Endodermal cell (in vitro differentiated cells): Measurements from ENCODE around the gene UPP2. TPM values are rescaled to one million over a fixed set of nuclear protein-coding genes. Genes with fewer than 3 reads are reported as not detected.
A peak's percentile ranks its signal among the peaks of the same experiment; 100 is the strongest.

Source experiments
- DNase-seq: peaks from one replicate; pipeline ENCODE4 v3.0.0-alpha.2; 2017
- H3K27ac ChIP-seq: 2 replicates; pipeline ENCODE4 v1.5.1; 2013; ENCODE audit warnings: mild to moderate bottlenecking, low read depth, low read length, moderate library complexity
- H3K27me3 ChIP-seq: 2 replicates; pipeline ENCODE4 v1.6.1; 2013; ENCODE audit warnings: mild to moderate bottlenecking, low read length, moderate library complexity; ENCODE audit not compliant: insufficient read depth, control insufficient read depth, poor library complexity, severe bottlenecking
- H3K36me3 ChIP-seq: 2 replicates; pipeline ENCODE4 v1.7.0; 2013; ENCODE audit warnings: mild to moderate bottlenecking, low read length, moderate library complexity; ENCODE audit not compliant: control insufficient read depth, insufficient read depth
- H3K4me1 ChIP-seq: one replicate; pipeline ENCODE4 v1.7.0; 2013; ENCODE audit warnings: low read length; ENCODE audit not compliant: control insufficient read depth, insufficient read depth
- H3K4me3 ChIP-seq: 2 replicates; pipeline ENCODE4 v1.5.1; 2013; ENCODE audit warnings: mild to moderate bottlenecking, low read length, moderate library complexity
- H3K9ac ChIP-seq: 2 replicates; pipeline ENCODE4 v1.6.1; 2013; ENCODE audit warnings: mild to moderate bottlenecking, low read length, moderate library complexity; ENCODE audit not compliant: poor library complexity, severe bottlenecking; ENCODE audit errors: extremely low read depth
- H3K9me3 ChIP-seq: 2 replicates; pipeline ENCODE4 v1.6.1; 2013; ENCODE audit warnings: mild to moderate bottlenecking, low read length, moderate library complexity; ENCODE audit not compliant: control insufficient read depth
- H3K27ac Mint-ChIP-seq: 2 replicates; pipeline ENCODE4 v1.8.0; 2020; ENCODE audit warnings: mixed read lengths
- H3K27me3 Mint-ChIP-seq: 2 replicates; pipeline ENCODE4 v1.8.0; 2021; ENCODE audit warnings: mild to moderate bottlenecking, mixed read lengths; ENCODE audit not compliant: insufficient read depth
- H3K36me3 Mint-ChIP-seq: 2 replicates; pipeline ENCODE4 v1.8.0; 2020; ENCODE audit warnings: low read depth, mixed read lengths
- H3K4me1 Mint-ChIP-seq: 2 replicates; pipeline ENCODE4 v1.8.0; 2020; ENCODE audit warnings: mixed read lengths
- H3K4me3 Mint-ChIP-seq: 2 replicates; pipeline ENCODE4 v1.8.0; 2020; ENCODE audit warnings: mild to moderate bottlenecking, moderate library complexity, mixed read lengths
- H3K9me3 Mint-ChIP-seq: 2 replicates; pipeline ENCODE4 v1.8.0; 2020; ENCODE audit warnings: mild to moderate bottlenecking, mixed read lengths
- CTCF ChIP-seq: fragments of 200-600 bp; sonication (generic); conservative IDR thresholded peaks from 2 replicates; pipeline ENCODE4 v1.5.0; 2021; ENCODE audit warnings: antibody characterized with exemption, mild to moderate bottlenecking
- WGBS, 2 experiments: methylation state at CpG; one replicate each; pipeline versions ENCODE4 v1.1.5 to v1.1.7; 2013; ENCODE audit warnings: missing lambda C conversion rate in 2 of 2, mixed read lengths in 1 of 2; ENCODE audit not compliant: insufficient coverage in 1 of 2, insufficient read length in 1 of 2; 5-methylcytosine and 5-hydroxymethylcytosine counted together
- total RNA-seq, 2 donors: library from RNA; stranded (reverse); fragmentation: NEBNext Ultra II Directional in 1 of 2; extraction: Animal tissue kit (Norgen Biotek cat#: 25700) in 1 of 2; gene quantifications; 2 replicates in 1 of 2; 3 replicates in 1 of 2; pipeline ENCODE4 v1.2.1, GENCODE V29; 2021

The UPP2 gene
- total RNA-seq, 2 donors from 2014 or later = not detected

- WGBS, 2 experiments = 90 to 95% methylated on average over 1 to 2 of the region's 2 CpGs
- Histone ChIP-seq H3K4me1 (peaks cover 12% of the 10 kb centered on the region), H3K4me3 (no peak overlapping the region), H3K27ac (no peak overlapping the region), H3K27me3 (peaks cover 53% of the 10 kb centered on the region), H3K9me3 (peaks cover 5% of the 10 kb centered on the region), H3K36me3 (no peaks in the 10 kb centered on the region), H3K9ac (no peak overlapping the region)
- H3K36me3 Mint-ChIP-seq = no peaks in the 10 kb centered on the region
- H3K27ac Mint-ChIP-seq = no peak overlapping the region
- H3K9me3 Mint-ChIP-seq = peaks cover 4% of the 10 kb centered on the region
- H3K4me1 Mint-ChIP-seq = peaks cover 11% of the 10 kb centered on the region
- no peak for DNase-seq
- H3K27me3 Mint-ChIP-seq = peaks cover 68% of the 10 kb centered on the region
- no peak for TF ChIP-seq CTCF
- H3K4me3 Mint-ChIP-seq = no peak overlapping the region
Observed at GRCh38 chr2:158060160-158060834, 41.4 kb upstream of the UPP2 start.

GRCh38 chr2:158060835-158061435 is 40.7 kb upstream of the UPP2 start:
- Histone ChIP-seq H3K4me1 (peaks cover 12% of the 10 kb centered on the region), H3K36me3 (no peaks in the 10 kb centered on the region), H3K9me3 (peaks cover 5% of the 10 kb centered on the region), H3K9ac (no peak overlapping the region), H3K27ac (no peak overlapping the region), H3K4me3 (no peak overlapping the region), H3K27me3 (peaks cover 52% of the 10 kb centered on the region)
- no peak for TF ChIP-seq CTCF
- H3K36me3 Mint-ChIP-seq = no peaks in the 10 kb centered on the region
- H3K4me1 Mint-ChIP-seq = peaks cover 11% of the 10 kb centered on the region
- peaks cover 63% of the 10 kb centered on the region for H3K27me3 Mint-ChIP-seq
- 85% methylated on average over 5 of the region's 5 CpGs; no CpG with 5 or more reads in 1 of the 2 experiments for WGBS, 2 experiments
- H3K9me3 Mint-ChIP-seq = peaks cover 4% of the 10 kb centered on the region
- DNase-seq = peak; percentile 59
- no peak overlapping the region for H3K27ac Mint-ChIP-seq
- no peak overlapping the region for H3K4me3 Mint-ChIP-seq

- Histone ChIP-seq H3K9ac (no peak overlapping the region), H3K36me3 (no peaks in the 10 kb centered on the region), H3K4me3 (no peak overlapping the region), H3K4me1 (peaks cover 8% of the 10 kb centered on the region), H3K9me3 (peaks cover 5% of the 10 kb centered on the region), H3K27me3 (peaks cover 52% of the 10 kb centered on the region), H3K27ac (no peak overlapping the region)
- Mint-ChIP-seq H3K27ac (no peak overlapping the region), H3K4me1 (peaks cover 8% of the 10 kb centered on the region), H3K9me3 (peaks cover 4% of the 10 kb centered on the region), H3K27me3 (peaks cover 57% of the 10 kb centered on the region), H3K36me3 (no peaks in the 10 kb centered on the region), H3K4me3 (no peak overlapping the region)
- DNase-seq = no peak
- WGBS, 2 experiments = 97 to 100% methylated on average over 4 to 5 of the region's 5 CpGs
- TF ChIP-seq CTCF = no peak
Observed at GRCh38 chr2:158061763-158062162, 39.9 kb upstream of the UPP2 start.
